Hepatocyte (in vitro differentiated cells): ENCODE data around the gene AMER1.

ENCODE experiments used
- EZH2 ChIP-seq: fragments of 200-600 bp; sonication (generic); IDR thresholded peaks from 2 replicates; pipeline ENCODE4 v1.6.1; 2016; ENCODE audit warnings: antibody characterized with exemption, mild to moderate bottlenecking, borderline replicate concordance
- TF ChIP-seq, protein P1 (sequence below): fragments of 200-600 bp; sonication (generic); IDR thresholded peaks from 2 replicates; pipeline ENCODE4 v1.5.1; 2016; ENCODE audit warnings: antibody characterized with exemption, mild to moderate bottlenecking; ENCODE audit not compliant: poor library complexity

DNA sequence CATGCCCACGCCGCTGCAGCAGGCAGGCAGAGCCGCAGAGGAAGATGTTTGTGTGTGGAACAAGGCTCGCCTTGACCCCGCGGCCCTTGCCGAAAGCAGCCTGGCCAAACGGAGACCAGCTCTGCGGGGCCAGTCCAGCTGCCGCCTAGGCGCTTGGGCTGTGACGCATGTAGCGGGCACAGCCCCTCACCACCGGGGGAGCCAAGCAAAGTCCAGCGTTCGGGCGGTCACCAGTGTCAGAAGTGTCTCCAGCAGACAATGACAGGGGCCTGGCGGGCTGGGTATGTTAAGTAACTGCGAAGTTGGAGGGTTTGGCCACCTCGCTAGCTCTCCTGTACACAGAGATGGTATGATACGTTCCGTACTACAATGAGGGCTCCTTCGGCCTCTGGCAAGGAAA lies 1.3 kb downstream of the AMER1 start:
- TF ChIP-seq, protein P1, sequence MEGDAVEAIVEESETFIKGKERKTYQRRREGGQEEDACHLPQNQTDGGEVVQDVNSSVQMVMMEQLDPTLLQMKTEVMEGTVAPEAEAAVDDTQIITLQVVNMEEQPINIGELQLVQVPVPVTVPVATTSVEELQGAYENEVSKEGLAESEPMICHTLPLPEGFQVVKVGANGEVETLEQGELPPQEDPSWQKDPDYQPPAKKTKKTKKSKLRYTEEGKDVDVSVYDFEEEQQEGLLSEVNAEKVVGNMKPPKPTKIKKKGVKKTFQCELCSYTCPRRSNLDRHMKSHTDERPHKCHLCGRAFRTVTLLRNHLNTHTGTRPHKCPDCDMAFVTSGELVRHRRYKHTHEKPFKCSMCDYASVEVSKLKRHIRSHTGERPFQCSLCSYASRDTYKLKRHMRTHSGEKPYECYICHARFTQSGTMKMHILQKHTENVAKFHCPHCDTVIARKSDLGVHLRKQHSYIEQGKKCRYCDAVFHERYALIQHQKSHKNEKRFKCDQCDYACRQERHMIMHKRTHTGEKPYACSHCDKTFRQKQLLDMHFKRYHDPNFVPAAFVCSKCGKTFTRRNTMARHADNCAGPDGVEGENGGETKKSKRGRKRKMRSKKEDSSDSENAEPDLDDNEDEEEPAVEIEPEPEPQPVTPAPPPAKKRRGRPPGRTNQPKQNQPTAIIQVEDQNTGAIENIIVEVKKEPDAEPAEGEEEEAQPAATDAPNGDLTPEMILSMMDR: no peak
- TF ChIP-seq EZH2: no peak
